H1 (cell line): ENCODE data around the gene ABHD12B. TPM values are rescaled to one million over a fixed set of nuclear protein-coding genes. Genes with fewer than 3 reads are reported as not detected.

Source experiments
- CTCF ChIA-PET: fragments of 300-600 bp; sonication (Branson Sonifier 250); formaldehyde crosslinking; loops from one replicate; lab custom pipeline; 2021; ENCODE audit not compliant: partially characterized antibody; lab: Charles Lee
- POLR2A ChIA-PET: fragments of 300-600 bp; sonication (Branson Sonifier 250); formaldehyde crosslinking; loops from one replicate; lab custom pipeline; 2021; ENCODE audit warnings: inconsistent platforms; ENCODE audit not compliant: partially characterized antibody; lab: Charles Lee
- DNase-seq, 2 experiments: peaks; one replicate each; pipeline versions ENCODE4 v3.0.0 to v3.0.0-alpha.2; 2010 to 2022; ENCODE audit warnings: low spot score in 2 of 2, low read depth in 1 of 2, mixed read lengths in 1 of 2
- FAIRE-seq: peaks from 2 replicates; lab custom pipeline; 2011; peaks lifted over from hg19 to GRCh38; lab: Jason Lieb, UNC
- H2AFZ ChIP-seq: 2 replicates; pipeline ENCODE4 v1.8.1; 2012; ENCODE audit warnings: low read length, inconsistent platforms
- H2AK5ac ChIP-seq: 2 replicates; pipeline ENCODE4 v1.6.1; 2013; ENCODE audit warnings: low read depth, low read length
- H2BK120ac ChIP-seq: replicated peaks from 2 replicates; pipeline ENCODE3; 2013; ENCODE audit warnings: low read depth, low read length, inconsistent platforms
- H2BK12ac ChIP-seq: 2 replicates; pipeline ENCODE4 v1.6.1; 2013; ENCODE audit warnings: low read depth, low read length
- H2BK15ac ChIP-seq: 2 replicates; pipeline ENCODE4 v1.6.1; 2013; ENCODE audit warnings: low read length
- H2BK20ac ChIP-seq: 2 replicates; pipeline ENCODE4 v1.6.1; 2013; ENCODE audit warnings: low read length
- H2BK5ac ChIP-seq: 2 replicates; pipeline ENCODE4 v1.6.1; 2013; ENCODE audit warnings: low read depth, low read length
- H3K14ac ChIP-seq: 2 replicates; pipeline ENCODE4 v1.6.1; 2013; ENCODE audit warnings: inconsistent platforms; ENCODE audit not compliant: insufficient read length
- H3K18ac ChIP-seq: 2 replicates; pipeline ENCODE4 v1.6.1; 2013; ENCODE audit warnings: low read length; ENCODE audit errors: extremely low read depth
- H3K23ac ChIP-seq: 2 replicates; pipeline ENCODE4 v1.6.1; 2013; ENCODE audit warnings: inconsistent platforms; ENCODE audit not compliant: insufficient read length
- H3K23me2 ChIP-seq: 2 replicates; pipeline ENCODE4 v1.6.1; 2013; ENCODE audit warnings: low read depth, low read length
- H3K27ac ChIP-seq: 2 replicates; pipeline ENCODE4 v1.6.1; 2011; ENCODE audit warnings: low read depth, low read length, inconsistent platforms
- H3K27me3 ChIP-seq, 4 experiments: replicated peaks in 1 of 4; 1 replicate in 1 of 4; 2 replicates in 3 of 4; pipeline versions ENCODE4 v1.6.1 to v1.8.1; 2011 to 2013; ENCODE audit warnings: low read length in 3 of 4, mild to moderate bottlenecking in 3 of 4, inconsistent platforms in 2 of 4, mixed read lengths in 2 of 4, moderate library complexity in 1 of 4; ENCODE audit not compliant: control insufficient read depth in 3 of 4, insufficient read depth in 3 of 4; ENCODE audit errors: extremely low read depth in 1 of 4
- H3K36me3 ChIP-seq, 4 experiments: 2 replicates each; pipeline versions ENCODE4 v1.6.1 to v1.8.1; 2011 to 2013; ENCODE audit warnings: mild to moderate bottlenecking in 4 of 4, low read length in 3 of 4, moderate library complexity in 2 of 4, control low read depth in 1 of 4, inconsistent platforms in 1 of 4; ENCODE audit not compliant: insufficient read depth in 4 of 4, control insufficient read depth in 2 of 4
- H3K4ac ChIP-seq: replicated peaks from 2 replicates; pipeline ENCODE3; 2013; ENCODE audit warnings: low read length, low read depth, mixed read lengths, inconsistent platforms; ENCODE audit not compliant: insufficient read length
- H3K4me1 ChIP-seq, 4 experiments: replicated peaks in 1 of 4; 1 replicate in 1 of 4; 2 replicates in 3 of 4; pipeline versions ENCODE4 v1.6.1 to v1.8.1; 2011 to 2013; ENCODE audit warnings: low read length in 3 of 4, inconsistent platforms in 2 of 4, mixed read lengths in 1 of 4; ENCODE audit not compliant: insufficient read depth in 4 of 4, control insufficient read depth in 3 of 4
- H3K4me2 ChIP-seq, 2 experiments: 2 replicates each; pipeline versions ENCODE4 v1.6.1 to v1.8.1; 2011 to 2013; ENCODE audit warnings: low read depth in 2 of 2, low read length in 2 of 2, control low read depth in 1 of 2, inconsistent platforms in 1 of 2, mild to moderate bottlenecking in 1 of 2; ENCODE audit not compliant: insufficient read depth in 1 of 2
- H3K4me3 ChIP-seq, 4 experiments: fragments of 200-600, 300-600 bp in 1 of 4; sonication (generic), shearing (Covaris generic), sonication (Bioruptor Twin) in 1 of 4; 2 replicates each; pipeline versions ENCODE4 v1.5.1 to v1.8.1; 2011 to 2016; ENCODE audit warnings: low read length in 4 of 4, low read depth in 3 of 4, control low read depth in 2 of 4, inconsistent platforms in 2 of 4, mild to moderate bottlenecking in 2 of 4, mixed read lengths in 1 of 4, moderate library complexity in 1 of 4; ENCODE audit not compliant: insufficient read depth in 2 of 4; ENCODE audit errors: extremely low read depth in 1 of 4
- H3K56ac ChIP-seq: replicated peaks from 2 replicates; pipeline ENCODE3; 2013; ENCODE audit warnings: low read depth, mild to moderate bottlenecking, mixed read lengths, low read length, inconsistent platforms; ENCODE audit not compliant: insufficient read length
- H3K79me1 ChIP-seq: 2 replicates; pipeline ENCODE4 v1.6.1; 2013; ENCODE audit warnings: low read depth, low read length, control low read depth
- H3K79me2 ChIP-seq, 2 experiments: 2 replicates each; pipeline versions ENCODE4 v1.6.1 to v1.8.1; 2012 to 2013; ENCODE audit warnings: low read length in 2 of 2, mild to moderate bottlenecking in 2 of 2, inconsistent platforms in 1 of 2; ENCODE audit not compliant: insufficient read depth in 2 of 2, control insufficient read depth in 1 of 2
- H3K9ac ChIP-seq, 4 experiments: replicated peaks in 1 of 4; 1 replicate in 1 of 4; 2 replicates in 3 of 4; pipeline versions ENCODE4 v1.6.1 to v1.8.1; 2011 to 2013; ENCODE audit warnings: low read depth in 3 of 4, low read length in 3 of 4, control low read depth in 2 of 4, mild to moderate bottlenecking in 2 of 4, moderate library complexity in 2 of 4, inconsistent platforms in 1 of 4; ENCODE audit errors: extremely low read depth in 1 of 4
- H3K9me3 ChIP-seq, 2 experiments: 2 replicates each; pipeline versions ENCODE4 v1.6.1 to v1.8.1; 2012 to 2013; ENCODE audit warnings: mild to moderate bottlenecking in 2 of 2, moderate library complexity in 2 of 2, control low read depth in 1 of 2, inconsistent platforms in 1 of 2, low read depth in 1 of 2, low read length in 1 of 2, mixed read lengths in 1 of 2; ENCODE audit not compliant: insufficient read depth in 2 of 2
- H4K20me1 ChIP-seq, 2 experiments: replicated peaks in 1 of 2; 2 replicates each; pipeline versions ENCODE3 to v1.8.1; 2011 to 2013; ENCODE audit warnings: inconsistent platforms in 2 of 2, low read length in 2 of 2, mild to moderate bottlenecking in 1 of 2; ENCODE audit not compliant: insufficient read depth in 2 of 2, control insufficient read depth in 1 of 2
- H4K5ac ChIP-seq: 2 replicates; pipeline ENCODE4 v1.6.1; 2013; ENCODE audit warnings: low read length, low read depth, mixed read lengths, inconsistent platforms; ENCODE audit not compliant: insufficient read length
- H4K8ac ChIP-seq: 2 replicates; pipeline ENCODE4 v1.8.0; 2013; ENCODE audit warnings: mild to moderate bottlenecking, moderate library complexity, low read length, inconsistent platforms; ENCODE audit not compliant: insufficient read depth; ENCODE audit errors: extremely low read depth
- H4K91ac ChIP-seq: replicated peaks from 2 replicates; pipeline ENCODE3; 2013; ENCODE audit warnings: low read length, mixed read lengths, inconsistent platforms; ENCODE audit not compliant: insufficient read length
- ATF3 ChIP-seq: IDR thresholded peaks from 2 replicates; pipeline ENCODE4 v1.6.1; 2011; ENCODE audit warnings: low read depth, mild to moderate bottlenecking, low read length; ENCODE audit not compliant: insufficient read depth
- EZH2 ChIP-seq: fragments of 200-600 bp; sonication (generic); IDR thresholded peaks from 2 replicates; pipeline ENCODE4 v1.7.1; 2012; ENCODE audit warnings: low read depth, mild to moderate bottlenecking, moderate library complexity, low read length, inconsistent platforms; ENCODE audit not compliant: severe bottlenecking
- GTF2F1 ChIP-seq: IDR thresholded peaks from 2 replicates; pipeline ENCODE4 v1.6.1; 2012; ENCODE audit warnings: low read depth, low read length, improper control_type of control experiment, borderline replicate concordance
- NANOG ChIP-seq: IDR thresholded peaks from 2 replicates; pipeline ENCODE4 v1.6.1; 2011; ENCODE audit warnings: low read length, low read depth, mild to moderate bottlenecking, inconsistent platforms; ENCODE audit not compliant: insufficient read depth, poor library complexity, severe bottlenecking
- NRF1 ChIP-seq: IDR thresholded peaks from 2 replicates; pipeline ENCODE4 v1.6.1; 2011; ENCODE audit warnings: mild to moderate bottlenecking, low read depth, low read length, improper control_type of control experiment
- RAD21 ChIP-seq, 2 experiments: IDR thresholded peaks in 1 of 2; conservative IDR thresholded peaks in 1 of 2; 2 replicates each; pipeline ENCODE4 v1.6.1; 2011; ENCODE audit warnings: low read depth in 2 of 2, low read length in 2 of 2, improper control_type of control experiment in 1 of 2, inconsistent platforms in 1 of 2, mild to moderate bottlenecking in 1 of 2, moderate library complexity in 1 of 2
- SP4 ChIP-seq: IDR thresholded peaks from 2 replicates; pipeline ENCODE4 v1.6.1; 2012; ENCODE audit warnings: low read length, inconsistent platforms
- TCF12 ChIP-seq: IDR thresholded peaks from 2 replicates; pipeline ENCODE4 v1.6.1; 2011; ENCODE audit warnings: low read depth, mild to moderate bottlenecking, low read length
- WGBS, 2 experiments: shearing (Covaris generic) in 1 of 2; methylation state at CpG; one replicate each; pipeline versions ENCODE4 v1.1.6 to v1.1.7; 2013 to 2015; ENCODE audit warnings: low lambda C conversion rate in 2 of 2, mixed read lengths in 2 of 2, inconsistent platforms in 1 of 2, low coverage in 1 of 2, missing lambda C conversion rate in 1 of 2; ENCODE audit not compliant: insufficient replicate concordance in 2 of 2, insufficient coverage in 1 of 2, insufficient read length in 1 of 2; ENCODE audit errors: extremely low coverage in 1 of 2, missing lambda C conversion rate in 1 of 2; 5-methylcytosine and 5-hydroxymethylcytosine counted together
- polyA plus RNA-seq, 7 experiments: library from polyadenylated mRNA; depleted of rRNA in 3 of 7; stranded (reverse) in 5 of 7; unstranded in 2 of 7; fragments of >200 nt in 5 of 7; fragments of 200-250 nt in 2 of 7; gene quantifications; 1 replicate in 5 of 7; 2 replicates in 1 of 7; 4 replicates in 1 of 7; pipeline versions ENCODE4 v1.2.1 to v1.2.3, GENCODE V29; 2011 to 2013; ENCODE audit warnings: missing spikeins in 2 of 7, mixed read lengths in 2 of 7
- total RNA-seq: library from RNA; stranded (reverse); fragmentation: NEBNext Ultra II Directional; extraction: Animal tissue kit (Norgen Biotek cat#: 25700); gene quantifications from 2 replicates; pipeline ENCODE4 v1.2.1, GENCODE V29; 2021

ABHD12B gene
- total and polyA plus RNA-seq, 2 of the 8 experiments (the other 6 are each of a cell fraction or from before 2014, with no cell fraction given), result 4.0 to 102 TPM

GRCh38 chr14:50906326-50907065 is 34.6 kb downstream of the ABHD12B start:
- Histone ChIP-seq H3K27ac (no peak overlapping the region), H2AK5ac (no peak overlapping the region), H2BK12ac (no peak overlapping the region), H3K23me2 (no peaks in the 10 kb centered on the region), H2BK20ac (no peak overlapping the region), H3K79me1 (no peaks in the 10 kb centered on the region; the same call in 1 of the 2 replicates), H3K4ac (no peak overlapping the region), H3K27me3 (no peaks in the 10 kb centered on the region), H2BK15ac (no peak overlapping the region), H3K23ac (no peak overlapping the region), H4K8ac (no peak overlapping the region), H3K4me1 (peaks cover 0 to 10% (median 1%) of the 10 kb centered on the region in 4 experiments; a peak in 4 of 7 replicates), H3K18ac (no peak overlapping the region), H3K9me3 (peaks cover 0 to 3% of the 10 kb centered on the region in 2 experiments; a peak in 1 of 4 replicates), H3K4me2 (no peak overlapping the region), H3K79me2 (no peaks in the 10 kb centered on the region), H4K5ac (no peak overlapping the region), H2BK5ac (no peak overlapping the region), H3K14ac (no peak overlapping the region), H4K20me1 (no peaks in the 10 kb centered on the region), H4K91ac (no peak overlapping the region), H3K36me3 (peaks cover 0 to 16% (median 8%) of the 10 kb centered on the region in 4 experiments; a peak in 4 of 8 replicates), H2AFZ (no peak overlapping the region), H2BK120ac (no peak overlapping the region), H3K4me3 (no peak overlapping the region), H3K56ac (no peak overlapping the region), H3K9ac (no peak overlapping the region)
- no peak for FAIRE-seq
- POLR2A ChIA-PET, result no interaction called here
- TF ChIP-seq SP4 (no peak), EZH2 (no peak), NRF1 (no peak), NANOG (no peak), TCF12 (no peak), ATF3 (no peak), GTF2F1 (no peak), RAD21 (IDR thresholded peaks at IDR 0.05 in 1 of 2, conservative IDR thresholded peaks at IDR 0.05 in 1 of 2; ENCODE audit: low read depth in 2 of 2, low read length in 2 of 2) (no peak)
- CTCF ChIA-PET, result interaction anchor here (1.0 to 1.3 kb wide), 2 partner anchors 47 to 187 kb away, joined by 3 to 5 read pairs; no protein-coding TSS in a partner anchor
- DNase-seq, result no peak
- 83% methylated on average over 5 of the region's 5 CpGs; no CpG with 5 or more reads in 1 of the 2 experiments for WGBS, 2 experiments
